SK-N-DZ (cell line): Measurements from ENCODE around the gene AOAH.
A peak's percentile ranks its signal among the peaks of the same experiment; 100 is the strongest.
"Not testable (repeated sequence)": the region's sequence is repeated elsewhere in the genome, so short reads cannot be mapped to it uniquely, and the experiment has no call there.

Experiments used
- DNase-seq: peaks from one replicate; pipeline ENCODE4 v3.0.0-alpha.2; 2015; ENCODE audit warnings: low spot score

The AOAH gene

GRCh38 chr7:36739351-36739750, 15.1 kb upstream of the AOAH start:
- no peak for DNase-seq

GRCh38 chr7:36736899-36737211, 12.6 kb upstream of the AOAH start:
- DNase-seq, result no peak

GRCh38 chr7:36736090-36736898, 12.0 kb upstream of the AOAH start:
- no peak for DNase-seq

- DNase-seq, result no peak
Observed at GRCh38 chr7:36735172-36735571, 10.9 kb upstream of the AOAH start.

GRCh38 chr7:36734731-36735130, 10.4 kb upstream of the AOAH start:
- no peak for DNase-seq

GRCh38 chr7:36733411-36733810, 9.1 kb upstream of the AOAH start:
- no peak for DNase-seq

- DNase-seq, result no peak
Observed at GRCh38 chr7:36732806-36733205, 8.5 kb upstream of the AOAH start.

GRCh38 chr7:36730046-36730445, 5.8 kb upstream of the AOAH start:
- DNase-seq, result no peak

- peak; percentile 80 for DNase-seq
Observed at GRCh38 chr7:36728143-36728542, 3.8 kb upstream of the AOAH start.

- no peak for DNase-seq
Observed at GRCh38 chr7:36726806-36727503, 2.7 kb upstream of the AOAH start.

GRCh38 chr7:36726311-36726710, 2.0 kb upstream of the AOAH start:
- DNase-seq, result no peak

- no peak for DNase-seq
Observed at GRCh38 chr7:36724996-36725395, 702 bp upstream of the AOAH start.

- DNase-seq, result no peak
Observed at GRCh38 chr7:36723291-36723690, 1.0 kb downstream of the AOAH start.

- no peak for DNase-seq
Observed at GRCh38 chr7:36719083-36719632, 5.1 kb downstream of the AOAH start.

GRCh38 chr7:36717586-36717985, 6.7 kb downstream of the AOAH start:
- DNase-seq, result no peak

GRCh38 chr7:36716802-36717201, 7.5 kb downstream of the AOAH start:
- DNase-seq, result not testable (repeated sequence)

- no peak for DNase-seq
Observed at GRCh38 chr7:36712015-36712414, 12.3 kb downstream of the AOAH start.

GRCh38 chr7:36711256-36711655, 13.0 kb downstream of the AOAH start:
- no peak for DNase-seq

- DNase-seq, result no peak
Observed at GRCh38 chr7:36710186-36710791, 14.0 kb downstream of the AOAH start.

- DNase-seq, result no peak
Observed at GRCh38 chr7:36708767-36709166, 15.5 kb downstream of the AOAH start.

- DNase-seq, result no peak
Observed at GRCh38 chr7:36707898-36708297, 16.4 kb downstream of the AOAH start.

- no peak for DNase-seq
Observed at GRCh38 chr7:36707465-36707864, 16.8 kb downstream of the AOAH start.

GRCh38 chr7:36703860-36704259, 20.4 kb downstream of the AOAH start:
- not testable (repeated sequence) for DNase-seq
